ENCODE data around the gene TEX22. TPM values are rescaled to one million over a fixed set of nuclear protein-coding genes. Genes with fewer than 3 reads are reported as not detected.
A peak's percentile ranks its signal among the peaks of the same experiment; 100 is the strongest.
"Not testable (repeated sequence)": the region's sequence is repeated elsewhere in the genome, so short reads cannot be mapped to it uniquely, and the experiment has no call there.

Gene TEX22
- total RNA-seq, 1 donor, result under 0.01 TPM

DNA sequence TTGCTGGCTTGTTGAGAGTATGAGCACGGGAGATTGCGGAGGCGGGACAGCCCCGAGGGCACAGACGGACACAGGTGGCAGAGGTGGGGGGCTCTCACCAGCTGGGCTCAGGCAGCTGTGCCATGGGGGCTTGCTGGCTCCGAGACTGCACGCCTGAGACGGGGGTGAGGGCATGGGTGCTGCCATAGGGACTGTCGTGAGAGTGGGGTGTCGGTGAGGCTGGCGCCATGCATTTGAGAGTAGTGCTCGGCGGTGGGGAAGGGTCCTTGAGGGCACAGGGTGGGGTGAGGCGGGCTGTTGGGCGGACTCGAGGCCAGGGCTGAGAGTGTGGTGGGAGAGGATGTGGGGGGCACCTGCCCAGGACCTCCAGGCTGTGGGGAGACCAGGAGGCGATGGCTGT is 40.7 kb upstream of the TEX22 start:
- TF ChIP-seq, protein P1, sequence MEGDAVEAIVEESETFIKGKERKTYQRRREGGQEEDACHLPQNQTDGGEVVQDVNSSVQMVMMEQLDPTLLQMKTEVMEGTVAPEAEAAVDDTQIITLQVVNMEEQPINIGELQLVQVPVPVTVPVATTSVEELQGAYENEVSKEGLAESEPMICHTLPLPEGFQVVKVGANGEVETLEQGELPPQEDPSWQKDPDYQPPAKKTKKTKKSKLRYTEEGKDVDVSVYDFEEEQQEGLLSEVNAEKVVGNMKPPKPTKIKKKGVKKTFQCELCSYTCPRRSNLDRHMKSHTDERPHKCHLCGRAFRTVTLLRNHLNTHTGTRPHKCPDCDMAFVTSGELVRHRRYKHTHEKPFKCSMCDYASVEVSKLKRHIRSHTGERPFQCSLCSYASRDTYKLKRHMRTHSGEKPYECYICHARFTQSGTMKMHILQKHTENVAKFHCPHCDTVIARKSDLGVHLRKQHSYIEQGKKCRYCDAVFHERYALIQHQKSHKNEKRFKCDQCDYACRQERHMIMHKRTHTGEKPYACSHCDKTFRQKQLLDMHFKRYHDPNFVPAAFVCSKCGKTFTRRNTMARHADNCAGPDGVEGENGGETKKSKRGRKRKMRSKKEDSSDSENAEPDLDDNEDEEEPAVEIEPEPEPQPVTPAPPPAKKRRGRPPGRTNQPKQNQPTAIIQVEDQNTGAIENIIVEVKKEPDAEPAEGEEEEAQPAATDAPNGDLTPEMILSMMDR (IDR thresholded peaks at IDR 0.05; ENCODE audit: insufficient read depth, low read depth, low read length), result no peak
- H3K4me3 ChIP-seq (ENCODE audit: low read depth, low read length), result no peak overlapping the region
- no peak for DNase-seq (ENCODE audit: low read depth)

DNA sequence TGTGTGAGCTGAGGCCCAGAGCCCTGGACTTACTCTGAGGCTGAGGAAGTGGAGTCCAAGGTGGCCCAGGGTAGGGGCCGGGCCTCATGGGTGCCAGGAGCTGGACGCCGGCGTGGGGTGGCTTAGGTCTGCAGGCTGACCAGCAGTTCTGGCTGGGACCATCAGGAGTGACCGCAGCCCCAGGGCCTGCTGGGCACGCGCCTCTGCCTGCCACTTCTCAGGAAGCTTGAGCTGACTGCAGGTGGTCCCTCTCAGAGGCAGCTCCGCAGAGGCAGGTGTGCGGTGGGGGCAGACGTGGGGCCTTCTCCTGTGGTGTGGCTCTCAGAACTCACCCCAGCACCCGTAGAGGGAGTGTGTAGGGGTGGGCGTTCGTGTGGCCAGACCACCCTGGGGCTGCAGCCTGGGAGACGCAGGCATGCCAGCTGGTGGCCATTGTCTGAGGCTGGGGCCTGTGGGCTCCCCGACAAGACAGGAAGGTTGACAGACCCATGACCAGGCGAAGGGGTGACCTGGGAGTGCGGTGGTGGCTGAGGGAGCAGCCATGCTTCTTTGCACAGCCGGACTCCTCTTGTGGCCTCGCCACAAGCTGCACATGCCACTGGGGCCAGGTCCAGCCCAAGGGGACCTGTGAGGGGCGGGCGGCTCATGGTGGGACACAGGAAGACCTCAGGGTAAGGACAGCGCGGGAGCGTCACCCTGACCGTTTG is 40.0 kb upstream of the TEX22 start:
- TF ChIP-seq, protein P1 (IDR thresholded peaks at IDR 0.05; ENCODE audit: insufficient read depth, low read depth, low read length), result no peak
- no peak for DNase-seq (ENCODE audit: low read depth)
- H3K4me3 ChIP-seq (ENCODE audit: low read depth, low read length), result no peak overlapping the region

DNA sequence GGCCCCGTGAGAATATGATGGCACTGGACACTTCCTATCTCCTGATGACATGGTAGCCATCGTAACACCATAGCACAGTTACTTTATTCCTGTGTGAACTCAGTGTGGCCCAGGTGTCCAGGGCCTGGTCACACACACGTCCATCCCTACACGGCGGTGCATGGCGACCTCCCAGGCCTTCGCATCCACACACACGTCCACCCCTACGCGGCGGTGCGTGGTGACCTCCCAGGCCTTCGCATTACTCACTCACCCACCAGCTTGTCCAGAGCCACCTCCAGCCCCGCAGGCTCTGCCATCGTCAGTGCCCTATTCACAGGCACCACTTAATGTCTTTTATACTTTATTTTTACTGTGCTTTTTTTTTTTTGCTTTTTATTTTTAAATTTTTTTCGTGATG is 39.4 kb upstream of the TEX22 start:
- TF ChIP-seq, protein P1 (IDR thresholded peaks at IDR 0.05; ENCODE audit: insufficient read depth, low read depth, low read length), result no peak

DNA sequence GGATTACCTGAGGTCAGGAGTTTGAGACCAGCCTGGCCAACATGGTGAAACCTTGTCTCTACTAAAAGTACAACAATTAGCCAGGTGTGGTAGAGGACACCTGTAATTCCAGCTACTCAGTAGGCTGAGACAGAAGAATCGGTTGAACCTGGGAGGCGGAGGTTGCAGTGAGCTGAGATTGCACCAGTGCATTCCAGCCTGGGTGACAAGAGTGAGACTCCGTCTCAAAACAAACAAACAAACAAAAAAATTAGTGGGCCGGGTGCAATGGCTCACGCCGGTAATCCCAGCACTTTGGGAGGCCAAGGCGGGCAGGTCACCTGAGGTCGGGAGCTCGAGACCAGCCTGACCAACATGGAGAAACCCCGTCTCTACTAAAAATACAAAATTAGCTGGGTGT is 36.9 kb upstream of the TEX22 start:
- H3K4me3 ChIP-seq (ENCODE audit: low read depth, low read length); DNase-seq (ENCODE audit: low read depth): not testable (repeated sequence)

More for the DNA sequence above, 39.4 kb upstream of the TEX22 start:
- H3K4me3 ChIP-seq (ENCODE audit: low read depth, low read length), result no peak overlapping the region
- no peak for DNase-seq (ENCODE audit: low read depth)

DNA sequence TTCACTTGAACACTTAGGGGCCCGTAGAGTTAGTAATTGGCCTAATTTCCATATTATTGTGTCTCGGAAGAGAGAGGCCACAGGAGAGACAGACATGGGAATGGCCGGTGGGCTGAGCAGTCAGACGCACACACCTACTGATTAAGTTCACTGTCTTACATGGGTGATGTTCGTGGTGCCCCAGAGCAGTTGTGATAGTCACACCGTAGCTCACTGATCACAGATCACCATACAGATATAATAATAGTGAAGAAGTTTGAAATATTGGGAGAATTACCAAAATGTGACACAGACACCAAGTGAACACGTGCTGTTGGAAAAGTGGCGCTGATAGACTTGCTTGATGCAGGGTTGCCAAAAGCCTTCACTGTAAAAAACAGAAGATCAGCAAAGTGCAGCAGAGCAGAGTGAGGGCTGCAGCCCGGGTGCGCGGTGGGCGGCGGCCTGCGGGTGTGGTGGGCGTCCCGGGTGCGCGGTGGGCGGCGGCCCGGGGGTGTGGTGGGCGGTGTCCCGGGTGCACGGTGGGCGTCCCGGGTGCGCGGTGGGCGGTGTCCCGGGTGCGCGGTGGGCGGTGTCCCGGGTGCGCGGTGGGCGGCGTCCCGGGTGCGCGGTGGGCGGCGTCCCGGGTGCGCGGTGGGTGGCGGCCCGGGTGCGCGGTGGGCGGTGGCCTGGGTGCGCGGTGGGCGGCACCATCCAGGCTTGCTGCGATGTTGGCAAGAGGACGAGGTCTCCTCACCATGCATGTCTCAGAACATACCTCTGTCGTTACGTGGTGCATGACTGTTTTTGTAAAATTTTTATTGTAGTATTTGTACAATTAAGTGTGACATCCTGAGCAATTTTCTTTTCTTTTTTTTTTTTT is 34.3 kb upstream of the TEX22 start:
- TF ChIP-seq, protein P1 (IDR thresholded peaks at IDR 0.05; ENCODE audit: insufficient read depth, low read depth, low read length), result no peak
- peak; percentile 35 for DNase-seq (ENCODE audit: low read depth)
- peak overlapping the region; percentile 32 for H3K4me3 ChIP-seq (ENCODE audit: low read depth, low read length)

DNA sequence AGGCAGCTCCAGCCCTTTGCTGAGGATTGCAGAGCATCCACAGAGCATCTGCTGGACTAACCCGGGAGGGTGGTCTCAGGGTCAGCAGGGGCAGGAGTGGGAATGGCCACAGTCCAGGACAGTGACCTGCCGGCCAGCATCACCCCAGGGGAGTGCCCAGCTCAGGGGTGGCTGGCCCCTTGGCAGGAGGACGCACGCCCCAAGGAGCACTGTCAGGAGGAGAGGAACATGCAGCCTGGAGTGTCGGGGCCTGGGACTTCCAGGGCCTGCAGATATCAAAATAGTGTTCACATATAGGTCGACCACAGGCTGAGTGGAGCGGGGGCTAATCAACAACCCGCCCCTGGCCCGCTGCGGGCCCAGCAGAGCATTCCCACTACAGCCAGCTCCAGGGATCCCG is 33.2 kb upstream of the TEX22 start:
- TF ChIP-seq, protein P1 (IDR thresholded peaks at IDR 0.05; ENCODE audit: insufficient read depth, low read depth, low read length), result no peak
- H3K4me3 ChIP-seq (ENCODE audit: low read depth, low read length), result no peak overlapping the region
- no peak for DNase-seq (ENCODE audit: low read depth)

DNA sequence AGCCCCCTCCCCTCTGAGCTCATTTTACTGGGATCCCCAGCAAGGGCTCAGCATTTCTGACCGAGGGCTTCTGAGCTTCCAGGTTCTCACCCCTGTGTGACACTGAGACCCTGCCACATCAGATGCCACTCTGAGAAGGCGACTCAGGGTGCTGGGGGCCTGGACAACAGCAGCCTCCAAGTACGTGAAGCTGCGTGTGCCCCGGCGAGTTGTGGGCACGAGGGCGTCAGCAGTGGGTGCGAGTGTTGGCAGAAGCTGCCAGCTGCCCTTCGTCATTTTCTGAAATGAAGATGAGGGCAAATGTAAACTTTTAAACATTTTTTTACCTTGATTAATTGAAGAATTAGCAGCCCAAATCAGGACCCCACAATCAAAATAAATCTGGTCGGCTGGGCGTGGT is 32.7 kb upstream of the TEX22 start:
- no peak for DNase-seq (ENCODE audit: low read depth)

More for the DNA sequence above, 32.7 kb upstream of the TEX22 start:
- TF ChIP-seq, protein P1 (IDR thresholded peaks at IDR 0.05; ENCODE audit: insufficient read depth, low read depth, low read length), result no peak
- H3K4me3 ChIP-seq (ENCODE audit: low read depth, low read length), result no peak overlapping the region
